Cerebellar nuclear complex (tissue), 1 donor: ENCODE results near the gene PFAS.

Source experiments
- DNase-seq, 2 experiments: peaks; one replicate each; lab custom pipeline; 2025; lab: John Stamatoyannopoulos, UW

PFAS gene

DNA sequence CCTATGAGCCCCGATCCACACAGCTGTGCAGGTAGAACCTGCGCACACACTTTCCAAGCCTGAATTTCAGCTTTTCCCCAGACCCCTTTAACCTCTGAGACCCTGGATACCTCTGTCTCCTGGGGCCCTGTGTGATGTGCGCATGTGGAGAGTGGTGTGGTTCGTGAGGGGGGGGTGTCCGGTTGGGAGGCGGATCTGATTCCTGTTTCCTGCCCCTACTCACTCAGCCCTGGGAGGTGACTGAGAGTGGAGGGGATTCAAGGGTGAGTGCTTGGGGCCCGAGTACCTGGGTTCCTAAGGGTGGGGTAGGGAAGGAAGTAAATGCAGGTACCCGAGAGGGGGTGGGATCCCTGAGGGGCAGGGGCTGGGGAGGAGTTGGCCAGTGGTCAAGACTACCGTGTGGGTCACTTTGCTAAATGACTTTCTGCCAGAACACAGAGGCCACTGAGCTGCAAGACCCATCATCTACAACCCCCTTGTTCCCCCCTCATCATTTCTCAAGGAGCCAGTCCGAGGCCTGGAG, 61.6 kb downstream of the PFAS start:
- no peak for DNase-seq

DNA sequence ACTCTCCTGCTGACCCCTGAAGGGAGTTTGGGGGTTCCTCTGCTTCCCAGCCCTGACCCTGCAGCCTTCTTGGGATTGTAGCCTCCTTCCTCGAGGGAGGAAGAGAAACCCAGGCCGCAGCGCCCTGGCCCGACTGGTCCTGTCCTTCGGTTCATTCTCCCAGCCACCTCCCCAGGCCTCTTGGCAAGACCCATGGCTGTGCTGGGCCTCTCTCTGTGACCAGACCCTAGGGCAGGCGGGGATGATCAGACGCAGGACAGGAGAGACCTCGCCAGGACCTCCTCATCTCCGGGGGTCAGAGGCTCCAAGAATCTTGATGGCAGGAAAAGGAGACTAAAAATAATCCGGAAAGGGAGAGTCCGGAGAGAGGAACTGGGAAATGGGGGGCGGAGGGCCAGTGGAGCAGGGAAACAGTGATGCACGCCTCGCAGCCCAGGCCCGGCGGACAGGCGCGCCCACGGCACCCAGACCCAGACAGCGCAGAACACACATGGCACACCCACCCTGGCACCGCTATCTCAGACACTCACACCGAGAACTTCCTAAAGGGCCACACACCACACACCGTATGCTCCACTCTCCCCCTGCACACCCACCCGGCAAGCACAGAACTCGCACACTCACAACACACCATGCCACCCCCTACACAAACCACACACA, 62.2 kb downstream of the PFAS start:
- DNase-seq = no peak

DNA sequence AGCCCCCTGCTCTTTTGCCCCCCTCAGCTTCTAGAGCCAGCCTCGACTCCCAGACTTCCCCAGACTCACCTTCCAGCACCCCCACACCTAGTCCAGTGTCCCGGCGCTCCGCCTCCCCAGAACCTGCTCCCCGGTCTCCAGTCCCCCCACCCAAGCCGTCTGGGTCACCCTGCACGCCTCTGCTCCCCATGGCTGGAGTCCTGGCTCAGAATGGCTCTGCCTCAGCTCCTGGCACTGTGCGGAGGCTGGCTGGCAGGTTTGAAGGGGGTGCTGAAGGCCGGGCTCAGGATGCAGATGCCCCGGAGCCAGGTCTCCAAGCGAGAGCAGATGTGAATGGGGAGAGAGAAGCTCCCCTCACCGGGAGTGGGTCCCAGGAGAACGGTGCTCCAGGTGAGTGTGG, 63.2 kb downstream of the PFAS start:
- no peak for DNase-seq

DNA sequence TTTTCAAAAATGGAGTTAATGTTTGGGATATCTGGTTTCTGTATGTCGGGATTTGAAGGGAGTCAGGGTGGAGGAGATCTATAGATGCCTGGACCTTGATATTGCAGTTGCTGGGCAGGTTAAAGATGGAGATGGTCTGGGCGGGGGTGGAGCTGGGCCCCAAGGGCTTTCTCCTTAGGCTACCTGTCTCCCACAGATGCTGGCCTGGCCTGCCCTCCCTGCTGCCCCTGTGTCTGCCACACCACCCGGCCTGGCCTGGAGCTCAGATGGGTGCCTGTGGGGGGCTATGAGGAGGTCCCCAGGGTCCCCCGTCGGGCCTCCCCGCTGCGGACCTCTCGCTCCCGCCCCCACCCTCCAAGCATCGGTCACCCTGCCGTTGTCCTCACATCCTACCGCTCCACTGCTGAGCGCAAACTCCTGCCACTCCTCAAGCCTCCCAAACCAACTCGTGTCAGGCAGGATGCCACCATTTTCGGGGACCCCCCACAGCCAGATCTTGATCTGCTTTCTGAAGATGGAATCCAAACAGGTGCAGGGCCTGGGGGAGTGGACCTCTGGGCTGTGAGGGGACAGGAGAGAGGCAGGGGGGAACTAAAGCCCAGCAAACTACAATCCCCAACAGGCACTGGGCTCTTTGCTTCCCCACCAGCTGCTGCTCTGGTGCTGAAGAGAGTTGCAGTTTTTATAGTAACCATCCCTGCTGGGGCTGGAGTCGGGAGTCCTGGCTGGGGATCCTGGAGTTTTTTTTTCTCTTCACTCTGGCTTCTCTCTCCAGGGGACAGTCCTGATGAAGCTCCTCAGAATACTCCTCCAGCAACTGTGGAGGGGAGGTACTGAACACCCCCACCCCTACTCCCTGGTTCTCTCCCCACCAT, 63.9 kb downstream of the PFAS start:
- DNase-seq = no peak

DNA sequence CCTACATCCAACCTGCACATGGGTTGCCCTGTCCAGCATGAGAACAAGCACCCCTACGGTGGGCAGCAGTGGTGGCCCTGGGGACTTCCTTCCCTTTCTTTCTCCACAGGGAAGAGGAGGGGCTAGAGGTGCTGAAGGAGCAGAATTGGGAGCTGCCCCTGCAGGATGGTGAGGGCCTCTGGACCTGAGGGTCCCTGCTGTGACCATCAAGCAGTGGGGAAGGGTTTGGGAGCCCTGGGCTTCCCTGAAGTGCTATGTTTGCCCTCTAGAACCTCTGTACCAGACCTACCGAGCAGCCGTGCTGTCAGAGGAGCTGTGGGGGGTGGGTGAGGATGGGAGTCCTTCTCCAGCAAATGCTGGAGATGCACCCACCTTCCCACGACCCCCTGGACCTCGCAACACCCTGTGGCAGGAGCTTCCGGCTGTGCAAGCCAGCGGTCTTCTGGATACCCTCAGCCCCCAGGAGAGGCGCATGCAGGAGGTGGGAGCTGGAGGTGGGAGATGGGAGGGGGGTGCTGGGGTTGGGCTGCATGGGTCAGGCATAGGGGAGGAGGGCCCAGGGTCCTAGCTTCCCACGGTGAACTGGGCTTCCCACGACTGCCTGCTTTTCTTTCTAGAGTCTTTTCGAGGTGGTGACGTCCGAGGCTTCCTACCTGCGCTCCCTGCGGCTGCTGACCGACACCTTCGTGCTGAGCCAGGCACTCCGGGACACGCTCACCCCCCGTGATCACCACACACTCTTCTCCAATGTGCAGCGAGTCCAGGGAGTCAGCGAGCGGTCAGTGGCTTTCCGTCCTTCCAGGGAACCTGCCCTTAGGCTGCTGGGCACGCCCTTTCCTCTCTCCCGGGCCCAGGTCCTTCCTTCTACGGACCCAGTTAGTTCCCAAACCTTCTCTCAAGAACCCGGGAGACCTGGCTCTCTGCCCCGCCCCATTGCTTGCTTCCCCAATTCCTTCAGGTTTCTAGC, 66.0 kb downstream of the PFAS start:
- DNase-seq = no peak

DNA sequence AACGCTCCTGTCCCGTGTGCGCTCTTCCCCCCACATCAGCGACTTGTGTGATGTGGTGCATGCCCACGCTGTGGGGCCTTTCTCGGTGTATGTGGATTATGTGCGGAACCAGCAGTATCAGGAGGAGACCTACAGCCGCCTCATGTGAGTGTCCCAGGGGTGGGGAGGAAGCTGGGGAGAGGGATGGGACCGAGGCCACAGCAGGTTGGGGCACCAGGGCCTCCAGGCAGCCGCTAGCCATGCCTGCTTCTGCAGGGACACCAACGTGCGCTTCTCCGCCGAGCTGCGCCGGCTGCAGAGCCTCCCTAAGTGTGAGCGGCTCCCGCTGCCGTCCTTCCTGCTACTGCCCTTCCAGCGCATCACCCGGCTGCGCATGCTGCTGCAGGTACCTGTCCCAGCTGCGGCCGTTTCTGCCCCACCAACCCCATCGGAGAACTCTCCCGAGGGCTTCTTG, 66.7 kb downstream of the PFAS start:
- DNase-seq = no peak

DNA sequence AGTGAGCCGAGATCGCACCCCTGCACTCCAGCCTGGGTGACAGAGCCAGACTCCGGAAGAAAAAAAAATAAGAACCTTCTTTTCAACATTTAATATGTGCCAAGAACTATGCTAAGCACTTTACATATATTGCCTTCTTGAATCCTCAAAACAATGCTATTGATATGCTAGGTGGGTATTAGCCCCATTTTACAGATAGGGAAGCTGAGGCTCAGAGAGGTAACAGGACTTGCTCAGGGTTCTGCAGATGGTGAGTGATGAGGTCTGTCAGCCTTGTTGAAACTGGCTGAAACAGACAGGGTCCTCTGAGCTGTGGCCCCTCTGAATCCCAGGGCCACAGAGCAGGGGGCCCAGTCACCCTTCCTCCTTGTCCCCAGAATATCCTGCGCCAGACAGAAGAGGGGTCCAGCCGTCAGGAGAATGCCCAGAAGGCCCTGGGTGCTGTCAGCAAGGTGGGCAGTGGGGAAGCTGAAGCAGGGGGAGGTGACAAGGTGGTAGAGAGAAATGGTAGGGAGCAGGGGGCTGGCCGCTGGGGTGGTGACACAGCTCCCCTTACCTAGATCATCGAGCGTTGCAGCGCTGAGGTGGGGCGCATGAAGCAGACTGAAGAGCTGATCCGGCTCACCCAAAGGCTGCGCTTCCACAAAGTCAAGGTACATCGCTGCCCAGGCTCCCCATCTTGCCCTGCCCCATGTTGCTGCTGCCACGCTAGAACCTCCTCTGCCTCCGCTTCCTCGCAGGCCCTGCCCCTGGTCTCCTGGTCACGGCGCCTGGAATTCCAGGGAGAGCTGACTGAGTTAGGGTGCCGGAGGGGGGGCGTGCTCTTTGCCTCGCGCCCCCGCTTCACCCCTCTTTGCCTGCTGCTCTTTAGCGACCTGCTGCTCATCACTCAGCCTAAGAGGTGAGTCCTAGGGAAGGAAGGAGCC, 69.2 kb downstream of the PFAS start:
- no peak for DNase-seq
